GM12875 (cell line): ENCODE results near the gene TRIL.

ENCODE experiments used
- H3K4me3 ChIP-seq: one replicate; pipeline ENCODE4 v1.5.1; 2011; ENCODE audit warnings: low read depth, low read length, control low read depth
- CTCF ChIP-seq: IDR thresholded peaks from 2 replicates; pipeline ENCODE4 v1.5.1; 2011; ENCODE audit warnings: low read depth, mild to moderate bottlenecking, control low read depth, inconsistent platforms, low read length, moderate library complexity, borderline replicate concordance; ENCODE audit not compliant: insufficient read depth

The TRIL gene

DNA sequence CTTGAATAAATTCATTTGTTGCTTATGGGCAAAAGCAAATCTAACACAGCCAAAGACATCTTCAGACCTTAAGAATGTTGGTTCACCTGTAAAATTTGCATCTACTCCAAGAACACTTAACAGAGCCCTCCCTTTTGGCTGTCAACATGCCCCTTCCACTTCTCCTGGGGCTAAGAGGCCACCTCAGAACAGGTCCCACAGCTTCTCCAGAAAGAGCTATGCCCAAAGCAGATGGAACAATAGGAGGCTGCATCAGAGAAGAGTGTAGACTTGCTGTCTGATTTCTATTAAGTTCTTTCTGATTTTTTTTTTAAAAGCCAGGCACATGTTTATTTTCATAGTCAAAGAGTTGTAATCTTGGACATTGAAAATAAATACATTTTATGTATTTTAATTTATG is 26.1 kb upstream of the TRIL start:
- TF ChIP-seq CTCF: no peak
- H3K4me3 ChIP-seq: no peak overlapping the region

- no peak overlapping the region for H3K4me3 ChIP-seq
- TF ChIP-seq CTCF: no peak
Observed at GRCh38 chr7:28983396-28984190, 25.5 kb upstream of the TRIL start.

DNA sequence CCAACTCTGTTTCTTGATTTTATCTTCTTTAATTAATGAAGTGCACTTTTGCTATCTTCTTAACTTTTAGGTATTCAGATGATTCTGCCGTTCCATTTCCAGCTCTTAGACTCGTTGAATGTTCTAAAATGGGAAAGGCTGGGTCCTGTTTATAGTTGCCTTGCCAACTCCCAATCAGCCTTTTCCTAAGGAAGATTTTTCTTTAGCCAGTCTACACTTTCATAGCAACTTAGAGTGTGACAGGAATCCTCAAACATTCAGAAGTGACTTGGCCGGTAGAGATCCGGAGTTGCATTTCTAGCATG is 23.0 kb upstream of the TRIL start:
- TF ChIP-seq CTCF: no peak
- H3K4me3 ChIP-seq: no peak overlapping the region

GRCh38 chr7:28980451-28981160 is 22.5 kb upstream of the TRIL start:
- TF ChIP-seq CTCF: no peak
- no peak overlapping the region for H3K4me3 ChIP-seq

DNA sequence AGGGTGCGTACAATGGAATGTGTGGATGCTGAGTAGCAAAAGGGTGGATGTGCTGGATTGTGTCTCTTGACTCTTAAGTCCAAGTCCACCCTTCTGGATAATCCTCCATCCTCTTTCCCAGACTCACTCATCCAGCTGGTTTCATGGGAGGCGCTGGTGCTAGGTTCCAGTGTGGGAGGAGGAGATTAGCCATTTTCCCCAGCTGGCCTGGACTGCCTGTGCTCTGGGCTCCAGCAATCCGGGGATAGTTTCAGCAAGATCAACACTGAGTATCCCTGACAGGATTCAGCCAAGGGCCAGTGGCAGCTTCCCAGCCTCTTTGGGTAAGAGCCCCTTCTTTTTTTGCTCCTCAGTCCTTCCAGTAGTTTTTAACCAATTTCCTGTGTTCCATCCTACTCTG is 21.6 kb upstream of the TRIL start:
- TF ChIP-seq CTCF: no peak
- no peak overlapping the region for H3K4me3 ChIP-seq

GRCh38 chr7:28977881-28978280 is 19.8 kb upstream of the TRIL start:
- no peak for TF ChIP-seq CTCF
- no peak overlapping the region for H3K4me3 ChIP-seq

- no peak overlapping the region for H3K4me3 ChIP-seq
- no peak for TF ChIP-seq CTCF
Observed at GRCh38 chr7:28976022-28976421, 17.9 kb upstream of the TRIL start.
